SU-DHL-6 (cell line): ENCODE data around the gene IGFLR1.

Experiments
- CTCF ChIP-seq: fragments of 200-600 bp; sonication (generic); IDR thresholded peaks from one replicate; pipeline ENCODE4 v1.5.1; 2017; ENCODE audit warnings: antibody characterized with exemption, mild to moderate bottlenecking, low read length, moderate library complexity; ENCODE audit not compliant: insufficient read depth, poor library complexity, severe bottlenecking
- EZH2phosphoT487 ChIP-seq: fragments of 200-600 bp; sonication (generic), shearing (Covaris generic); conservative IDR thresholded peaks from 2 replicates; pipeline ENCODE4 v1.6.1; 2018; ENCODE audit warnings: mild to moderate bottlenecking, antibody characterized with exemption, low read length, moderate library complexity, mixed read lengths

GRCh38 chr19:35713506-35713850 is 28.8 kb downstream of the IGFLR1 start:
- TF ChIP-seq CTCF (no peak), EZH2phosphoT487 (no peak)
